Neutrophil (primary cell): ENCODE data around the gene CPN1.

Experiments
- H3K27ac ChIP-seq: fragments of 200-600 bp; sonication (generic); 2 replicates; pipeline ENCODE4 v1.5.1; 2016; ENCODE audit warnings: mild to moderate bottlenecking, moderate library complexity
- H3K27me3 ChIP-seq: fragments of 200-600 bp; sonication (generic); 2 replicates; pipeline ENCODE4 v1.6.0; 2016; ENCODE audit warnings: mild to moderate bottlenecking
- H3K36me3 ChIP-seq: fragments of 200-600 bp; sonication (generic); 2 replicates; pipeline ENCODE4 v1.5.1; 2017
- H3K4me1 ChIP-seq, 2 experiments: fragments of 200-600 bp in 1 of 2; sonication (generic) in 1 of 2; 1 replicate in 1 of 2; 2 replicates in 1 of 2; pipeline versions ENCODE4 v1.5.1 to v1.6.1; 2013 to 2016; ENCODE audit warnings: low read depth in 1 of 2, low read length in 1 of 2, mild to moderate bottlenecking in 1 of 2, moderate library complexity in 1 of 2; ENCODE audit not compliant: control insufficient read depth in 1 of 2, insufficient read depth in 1 of 2
- H3K4me3 ChIP-seq, 2 experiments: fragments of 200-600 bp in 1 of 2; sonication (generic) in 1 of 2; 1 replicate in 1 of 2; 2 replicates in 1 of 2; pipeline ENCODE4 v1.5.1; 2013 to 2016; ENCODE audit warnings: low read depth in 1 of 2, low read length in 1 of 2, mild to moderate bottlenecking in 1 of 2, moderate library complexity in 1 of 2
- H3K9me3 ChIP-seq: fragments of 200-600 bp; sonication (generic); 2 replicates; pipeline ENCODE4 v1.5.1; 2016
- CTCF ChIP-seq: fragments of 200-600 bp; sonication (generic); IDR thresholded peaks from 2 replicates; pipeline ENCODE4 v1.5.1; 2016; ENCODE audit warnings: antibody characterized with exemption

Gene CPN1

GRCh38 chr10:100043796-100044195 lies 37.9 kb downstream of the CPN1 start:
- H3K36me3 ChIP-seq: no peaks in the 10 kb centered on the region
- H3K9me3 ChIP-seq: no peaks in the 10 kb centered on the region
- peaks cover 73 to 75% of the 10 kb centered on the region in 2 experiments for H3K4me1 ChIP-seq
- H3K27ac ChIP-seq: peak overlapping the region; percentile 68
- no peak for TF ChIP-seq CTCF
- H3K27me3 ChIP-seq: no peaks in the 10 kb centered on the region
- H3K4me3 ChIP-seq: no peak overlapping the region

DNA sequence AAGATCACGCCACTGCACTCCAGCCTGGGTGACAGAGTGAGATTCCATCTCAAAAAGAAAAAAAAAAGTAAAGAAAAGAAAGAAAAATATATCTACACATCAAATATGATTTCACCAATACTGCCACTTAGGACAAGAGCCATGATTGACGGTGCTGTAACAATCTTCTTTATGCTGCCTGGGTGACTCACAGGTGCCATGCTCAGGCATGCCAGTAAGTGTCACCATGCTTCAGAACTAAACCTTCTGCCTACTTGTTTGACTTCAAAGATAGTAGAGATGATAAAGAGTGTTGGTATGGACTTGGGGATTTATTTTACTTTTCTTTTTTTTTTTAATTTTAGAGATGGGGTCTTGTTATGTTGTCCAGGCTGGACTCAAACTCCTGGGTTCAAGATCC lies 38.3 kb downstream of the CPN1 start:
- Histone ChIP-seq H3K36me3 (no peaks in the 10 kb centered on the region), H3K9me3 (no peaks in the 10 kb centered on the region), H3K4me1 (peaks cover 77 to 79% of the 10 kb centered on the region in 2 experiments), H3K4me3 (no peak overlapping the region), H3K27me3 (no peaks in the 10 kb centered on the region), H3K27ac (peak overlapping the region; percentile 68)
- no peak for TF ChIP-seq CTCF

- Histone ChIP-seq H3K4me1 (peaks cover 77 to 79% of the 10 kb centered on the region in 2 experiments), H3K36me3 (no peaks in the 10 kb centered on the region)
- TF ChIP-seq CTCF: no peak
These were observed 40.2 kb downstream of the CPN1 start for GRCh38 chr10:100041306-100042002.

DNA sequence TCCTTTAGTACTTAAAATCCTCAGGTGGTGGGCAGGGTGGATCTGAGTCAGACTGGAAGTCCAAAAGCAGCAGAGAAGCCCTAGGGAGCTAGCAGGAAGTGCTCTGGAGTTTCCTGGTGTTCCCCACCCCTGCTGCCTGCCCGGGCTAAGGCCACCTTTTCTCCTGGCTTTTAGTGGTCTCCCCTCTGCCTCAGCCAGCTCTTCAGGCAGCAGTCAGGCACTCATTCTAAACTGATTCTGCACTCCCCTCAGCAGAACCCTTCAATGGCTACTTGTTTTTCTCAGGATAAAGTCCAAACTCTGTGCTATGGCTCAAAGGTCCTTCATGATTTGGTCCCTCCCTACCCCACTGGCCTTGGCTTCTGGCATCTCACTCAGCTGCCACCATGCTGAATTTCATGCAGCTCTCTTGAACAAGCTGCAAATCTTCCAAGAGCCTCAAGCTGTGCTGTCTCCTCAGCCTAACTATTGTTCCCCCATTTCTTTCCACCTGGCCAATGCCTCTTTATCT lies 43.1 kb downstream of the CPN1 start:
- TF ChIP-seq CTCF: no peak
- no peak overlapping the region for H3K4me3 ChIP-seq
- H3K36me3 ChIP-seq: no peaks in the 10 kb centered on the region
- no peaks in the 10 kb centered on the region for H3K27me3 ChIP-seq
- H3K27ac ChIP-seq: peak overlapping the region; percentile 51
- peaks cover 52 to 53% of the 10 kb centered on the region in 2 experiments for H3K4me1 ChIP-seq
- H3K9me3 ChIP-seq: no peaks in the 10 kb centered on the region

More at GRCh38 chr10:100041306-100042002, 40.2 kb downstream of the CPN1 start:
- peak overlapping the region in 1 of 2 experiments; percentile 13 for H3K4me3 ChIP-seq
- H3K27ac ChIP-seq: peak overlapping the region; percentile 71
- no peaks in the 10 kb centered on the region for H3K9me3 ChIP-seq
- no peaks in the 10 kb centered on the region for H3K27me3 ChIP-seq

DNA sequence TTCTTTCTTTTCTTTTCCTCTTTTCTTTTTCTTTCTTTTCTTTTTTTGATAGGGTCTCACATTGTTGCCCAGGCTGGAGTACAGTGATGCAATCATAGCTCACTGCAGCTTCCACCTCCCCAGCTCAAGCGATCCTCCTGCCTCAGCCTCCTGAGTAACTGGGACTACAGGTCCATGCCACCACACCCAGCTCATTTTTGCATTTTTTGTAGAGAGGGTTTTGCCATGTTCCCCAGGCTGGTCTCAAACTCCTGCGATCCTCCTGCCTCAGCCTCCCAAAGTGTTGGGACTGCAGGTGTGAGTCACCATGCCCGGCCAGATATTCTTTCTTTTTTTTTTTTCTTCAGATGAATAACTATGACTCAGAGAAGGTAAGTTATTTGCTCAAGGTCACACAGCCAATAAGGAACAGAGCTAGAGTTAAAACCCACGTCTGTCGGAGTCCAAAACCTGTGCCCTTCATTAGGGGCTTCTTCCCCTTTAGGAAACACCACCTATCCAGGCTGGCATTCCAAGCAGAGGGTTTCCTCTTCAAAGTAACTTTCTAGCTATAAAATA lies 43.8 kb downstream of the CPN1 start:
- TF ChIP-seq CTCF: no peak
- Histone ChIP-seq H3K27me3 (no peaks in the 10 kb centered on the region), H3K27ac (no peak overlapping the region), H3K4me3 (no peak overlapping the region), H3K9me3 (no peaks in the 10 kb centered on the region), H3K36me3 (no peaks in the 10 kb centered on the region), H3K4me1 (peaks cover 45% of the 10 kb centered on the region in 2 experiments)
